Stimulated activated CD4-positive, alpha-beta T cell treated with anti-CD3 and anti-CD28 coated beads, Interleukin-4, amount 100 ng/mL, for 24 hours (primary cell): ENCODE data around the gene ENGASE.
A peak's percentile ranks its signal among the peaks of the same experiment; 100 is the strongest.

Experiments used
- DNase-seq: peaks from one replicate; pipeline ENCODE4 v3.0.0-alpha.2; 2020

ENGASE gene

DNA sequence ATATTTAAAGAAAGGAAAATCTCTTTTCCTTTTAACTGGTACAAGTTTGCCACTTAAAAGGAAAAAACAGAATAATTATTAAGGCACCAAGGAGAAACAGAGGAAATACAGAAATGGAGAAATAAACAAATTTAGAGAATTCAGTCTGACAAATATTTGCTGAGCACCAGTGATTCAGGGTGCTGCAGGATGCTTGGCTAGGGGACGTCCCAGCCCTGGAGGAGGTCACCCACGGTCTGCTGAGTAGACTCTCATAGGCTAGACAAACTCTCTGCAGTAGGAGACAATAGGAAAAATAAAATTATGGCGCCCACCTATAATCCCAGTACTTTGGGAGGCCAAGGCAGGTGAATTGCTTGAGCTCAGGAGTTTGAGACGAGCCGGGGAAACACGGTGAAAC is 34.7 kb upstream of the ENGASE start:
- DNase-seq, result no peak

DNA sequence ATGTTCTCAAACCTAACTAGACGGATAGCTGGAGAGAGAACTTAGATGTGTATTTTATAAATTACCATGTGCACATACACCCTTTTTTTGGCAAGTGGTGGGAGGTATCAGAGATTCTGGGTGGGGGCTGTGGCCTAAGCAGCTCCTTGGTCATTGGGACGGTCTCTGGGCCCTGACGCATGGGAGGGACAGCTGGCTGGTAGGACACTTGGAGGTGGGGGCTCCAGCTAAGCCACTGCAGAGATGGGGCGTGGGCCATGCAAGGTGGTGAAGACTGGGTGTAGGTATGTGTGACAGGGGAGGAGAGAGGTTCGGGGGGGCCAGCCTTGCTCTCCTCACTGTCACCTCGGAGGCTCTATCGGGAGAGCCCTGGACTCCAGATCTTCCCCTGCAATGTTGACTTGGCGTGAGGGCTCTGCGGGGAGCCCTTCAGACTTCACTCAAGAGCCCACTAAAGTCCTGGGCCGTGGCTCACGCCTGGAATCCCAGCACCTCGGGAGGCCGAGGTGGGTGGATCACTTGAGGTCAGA is 33.5 kb upstream of the ENGASE start:
- DNase-seq, result no peak

DNA sequence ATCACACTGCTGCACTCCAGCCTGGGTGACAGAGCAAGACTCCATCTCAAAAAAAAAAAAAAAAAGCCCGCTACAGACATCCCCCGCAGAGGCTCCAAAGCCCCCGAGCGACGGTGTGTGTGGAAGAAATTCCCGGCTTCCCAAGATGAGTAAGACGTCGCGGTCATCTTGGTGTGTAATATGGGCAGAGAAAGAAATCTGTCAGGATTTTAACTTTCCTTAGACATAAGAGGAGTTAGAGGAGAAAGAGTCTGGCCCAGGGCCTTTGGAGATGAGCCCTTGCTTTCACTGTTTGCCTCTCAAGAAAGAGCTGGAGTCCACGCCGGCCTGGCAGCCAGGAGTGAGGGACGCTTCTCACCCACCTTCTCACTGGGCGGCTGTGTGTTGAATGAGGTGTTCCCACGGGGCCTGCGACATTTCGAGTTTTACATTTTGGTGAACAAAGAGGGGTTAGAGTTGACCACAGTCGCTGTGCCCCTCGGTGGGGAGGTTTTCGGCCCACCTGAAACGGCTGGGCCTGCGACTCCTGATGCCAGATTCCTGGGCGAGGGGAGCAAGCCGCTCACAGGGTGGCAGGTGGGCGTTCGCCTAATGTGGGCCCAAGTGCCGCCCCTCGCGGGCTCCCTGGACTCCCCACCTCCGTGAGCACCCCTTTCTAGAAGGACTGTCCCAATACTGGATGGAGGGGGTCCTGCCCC is 32.8 kb upstream of the ENGASE start:
- DNase-seq, result no peak

- DNase-seq, result peak; percentile 71
Observed at GRCh38 chr17:79042421-79043190, 32.0 kb upstream of the ENGASE start.

DNA sequence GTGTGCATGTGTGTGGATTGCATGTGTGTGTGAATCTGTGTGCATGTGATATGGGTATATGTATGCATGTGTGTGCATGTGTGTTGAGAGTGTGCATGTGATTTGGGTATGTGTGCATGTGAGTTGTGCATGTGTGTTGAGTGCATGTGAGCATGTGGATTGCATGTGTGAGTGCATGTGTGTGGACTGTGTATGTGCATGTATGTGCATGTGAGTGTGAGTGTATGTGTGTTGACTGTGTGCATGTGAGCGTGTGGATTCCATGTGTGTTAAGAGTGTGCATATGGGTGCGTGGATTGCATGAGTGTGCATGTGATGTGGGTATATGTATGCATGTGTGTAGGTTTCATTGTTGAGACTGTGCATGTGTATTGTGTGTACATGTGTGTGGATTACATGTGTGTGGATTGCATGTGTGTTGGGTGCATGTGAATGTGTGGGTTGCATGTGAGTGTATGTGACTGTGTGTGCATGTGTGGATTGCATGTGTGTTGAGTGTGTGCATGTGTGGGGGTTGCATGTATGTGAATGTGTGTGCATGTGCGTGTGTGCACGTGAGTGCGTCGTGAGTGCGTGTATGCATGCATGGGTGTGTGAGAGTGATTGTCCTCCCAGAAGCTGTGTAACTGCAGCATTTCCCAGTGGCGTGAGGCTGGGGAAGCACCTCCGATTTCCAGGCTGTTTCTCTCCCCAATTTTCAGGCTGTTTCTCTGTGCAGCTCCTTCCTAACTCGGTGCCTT is 31.3 kb upstream of the ENGASE start:
- DNase-seq, result no peak

- DNase-seq, result no peak
Observed at GRCh38 chr17:79043931-79044320, 30.7 kb upstream of the ENGASE start.

GRCh38 chr17:79044462-79044861 is 30.2 kb upstream of the ENGASE start:
- no peak for DNase-seq

DNA sequence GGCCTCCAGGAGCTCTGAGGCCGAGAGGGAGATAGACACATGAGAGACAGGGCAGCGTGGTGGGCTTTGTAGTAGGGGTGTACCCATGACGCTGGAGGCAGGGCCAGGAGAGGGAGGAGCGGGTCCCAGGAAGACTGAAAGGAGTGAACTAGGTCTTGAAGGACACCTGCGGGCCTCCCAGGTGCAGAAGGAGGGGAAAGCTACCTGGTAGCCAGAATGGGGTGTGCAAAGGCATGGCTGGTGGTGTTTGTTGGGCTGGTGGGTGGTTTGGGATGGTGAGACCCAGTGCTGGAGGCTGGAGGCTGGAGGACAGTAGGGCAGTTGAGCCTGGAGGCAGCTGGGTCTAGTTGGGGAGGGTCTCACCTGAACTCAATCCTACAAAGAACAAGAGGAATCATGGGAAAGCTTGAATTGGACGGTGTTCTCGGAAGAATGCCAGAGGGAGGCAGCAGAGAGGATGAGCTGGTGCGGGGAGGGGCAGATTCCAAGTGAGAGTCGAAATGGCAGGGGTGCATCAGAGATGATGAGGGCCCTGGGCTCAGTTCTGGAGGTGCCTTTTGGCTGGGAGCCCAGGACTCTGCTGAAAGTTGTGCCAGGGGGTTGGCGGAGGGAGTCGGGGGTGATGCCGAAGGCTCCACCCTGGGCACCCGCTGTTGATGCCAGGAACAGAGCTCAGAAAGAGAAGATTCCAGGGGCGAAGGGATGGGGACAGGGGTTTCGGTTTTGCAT is 29.5 kb upstream of the ENGASE start:
- no peak for DNase-seq

GRCh38 chr17:79045842-79046196 is 28.8 kb upstream of the ENGASE start:
- peak; percentile 66 for DNase-seq

DNA sequence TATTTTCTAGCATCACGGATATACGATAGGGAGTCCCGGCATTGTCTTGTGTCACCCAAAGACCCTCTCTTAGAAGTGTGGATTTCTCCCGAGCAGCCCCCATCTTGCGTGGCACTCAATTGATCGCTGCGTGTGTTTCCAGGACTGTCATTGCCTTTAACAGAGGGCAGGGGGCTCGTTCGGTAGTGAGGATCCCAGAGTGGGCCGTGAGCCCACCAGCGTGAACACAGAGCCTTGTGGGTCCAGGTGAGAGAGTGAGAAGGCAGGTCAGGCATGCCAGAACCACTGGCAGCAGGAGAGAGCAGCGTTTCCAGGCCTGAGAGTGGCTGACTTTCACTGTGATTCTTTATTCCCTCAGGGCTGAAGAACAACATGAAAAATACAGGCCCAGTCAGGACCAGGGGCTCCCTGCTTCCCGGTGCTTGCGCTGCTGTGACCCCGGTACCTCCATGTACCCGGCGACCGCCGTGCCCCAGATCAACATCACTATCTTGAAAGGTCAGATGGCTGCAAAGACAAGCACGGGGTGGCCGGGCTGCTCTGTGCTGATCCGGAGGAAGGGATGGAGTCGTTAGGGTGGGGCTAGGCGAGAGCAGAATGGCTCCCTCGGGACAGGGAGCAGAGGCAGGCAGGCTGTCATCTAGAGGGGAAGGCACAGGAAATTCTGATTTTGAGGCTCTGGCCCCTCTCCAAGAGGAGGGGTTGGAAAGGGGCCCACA is 28.3 kb upstream of the ENGASE start:
- DNase-seq, result no peak

DNA sequence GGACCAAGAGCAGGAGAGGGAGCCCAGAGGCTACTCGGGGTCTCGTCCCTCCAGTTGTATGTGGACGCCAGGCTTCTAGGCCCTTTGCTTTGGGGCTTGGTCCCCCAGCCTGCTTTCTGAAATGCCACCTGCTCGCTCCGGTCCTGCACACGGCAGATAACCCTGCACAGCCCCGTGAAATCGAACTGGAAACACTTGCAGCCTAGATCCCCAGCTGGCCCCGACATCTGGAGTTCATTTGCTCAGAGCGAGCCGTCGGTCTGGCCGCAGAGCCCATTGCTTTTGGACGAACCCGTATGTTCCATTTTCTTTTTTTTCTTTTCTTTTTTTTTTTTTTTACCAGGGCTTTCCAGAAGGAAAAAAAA is 27.7 kb upstream of the ENGASE start:
- DNase-seq, result no peak

- no peak for DNase-seq
Observed at GRCh38 chr17:79047291-79047920, 27.2 kb upstream of the ENGASE start.

DNA sequence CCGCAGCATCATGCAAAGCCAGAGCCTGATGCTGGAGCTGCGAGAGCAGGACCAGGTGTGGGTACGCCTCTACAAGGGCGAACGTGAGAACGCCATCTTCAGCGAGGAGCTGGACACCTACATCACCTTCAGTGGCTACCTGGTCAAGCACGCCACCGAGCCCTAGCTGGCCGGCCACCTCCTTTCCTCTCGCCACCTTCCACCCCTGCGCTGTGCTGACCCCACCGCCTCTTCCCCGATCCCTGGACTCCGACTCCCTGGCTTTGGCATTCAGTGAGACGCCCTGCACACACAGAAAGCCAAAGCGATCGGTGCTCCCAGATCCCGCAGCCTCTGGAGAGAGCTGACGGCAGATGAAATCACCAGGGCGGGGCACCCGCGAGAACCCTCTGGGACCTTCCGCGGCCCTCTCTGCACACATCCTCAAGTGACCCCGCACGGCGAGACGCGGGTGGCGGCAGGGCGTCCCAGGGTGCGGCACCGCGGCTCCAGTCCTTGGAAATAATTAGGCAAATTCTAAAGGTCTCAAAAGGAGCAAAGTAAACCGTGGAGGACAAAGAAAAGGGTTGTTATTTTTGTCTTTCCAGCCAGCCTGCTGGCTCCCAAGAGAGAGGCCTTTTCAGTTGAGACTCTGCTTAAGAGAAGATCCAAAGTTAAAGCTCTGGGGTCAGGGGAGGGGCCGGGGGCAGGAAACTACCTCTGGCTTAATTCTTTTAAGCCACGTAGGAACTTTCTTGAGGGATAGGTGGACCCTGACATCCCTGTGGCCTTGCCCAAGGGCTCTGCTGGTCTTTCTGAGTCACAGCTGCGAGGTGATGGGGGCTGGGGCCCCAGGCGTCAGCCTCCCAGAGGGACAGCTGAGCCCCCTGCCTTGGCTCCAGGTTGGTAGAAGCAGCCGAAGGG is 26.4 kb upstream of the ENGASE start:
- no peak for DNase-seq

DNA sequence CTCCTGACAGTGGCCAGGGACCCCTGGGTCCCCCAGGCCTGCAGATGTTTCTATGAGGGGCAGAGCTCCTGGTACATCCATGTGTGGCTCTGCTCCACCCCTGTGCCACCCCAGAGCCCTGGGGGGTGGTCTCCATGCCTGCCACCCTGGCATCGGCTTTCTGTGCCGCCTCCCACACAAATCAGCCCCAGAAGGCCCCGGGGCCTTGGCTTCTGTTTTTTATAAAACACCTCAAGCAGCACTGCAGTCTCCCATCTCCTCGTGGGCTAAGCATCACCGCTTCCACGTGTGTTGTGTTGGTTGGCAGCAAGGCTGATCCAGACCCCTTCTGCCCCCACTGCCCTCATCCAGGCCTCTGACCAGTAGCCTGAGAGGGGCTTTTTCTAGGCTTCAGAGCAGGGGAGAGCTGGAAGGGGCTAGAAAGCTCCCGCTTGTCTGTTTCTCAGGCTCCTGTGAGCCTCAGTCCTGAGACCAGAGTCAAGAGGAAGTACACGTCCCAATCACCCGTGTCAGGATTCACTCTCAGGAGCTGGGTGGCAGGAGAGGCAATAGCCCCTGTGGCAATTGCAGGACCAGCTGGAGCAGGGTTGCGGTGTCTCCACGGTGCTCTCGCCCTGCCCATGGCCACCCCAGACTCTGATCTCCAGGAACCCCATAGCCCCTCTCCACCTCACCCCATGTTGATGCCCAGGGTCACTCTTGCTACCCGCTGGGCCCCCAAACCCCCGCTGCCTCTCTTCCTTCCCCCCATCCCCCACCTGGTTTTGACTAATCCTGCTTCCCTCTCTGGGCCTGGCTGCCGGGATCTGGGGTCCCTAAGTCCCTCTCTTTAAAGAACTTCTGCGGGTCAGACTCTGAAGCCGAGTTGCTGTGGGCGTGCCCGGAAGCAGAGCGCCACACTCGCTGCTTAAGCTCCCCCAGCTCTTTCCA is 25.5 kb upstream of the ENGASE start:
- DNase-seq, result no peak

- no peak for DNase-seq
Observed at GRCh38 chr17:79049821-79050220, 24.8 kb upstream of the ENGASE start.

DNA sequence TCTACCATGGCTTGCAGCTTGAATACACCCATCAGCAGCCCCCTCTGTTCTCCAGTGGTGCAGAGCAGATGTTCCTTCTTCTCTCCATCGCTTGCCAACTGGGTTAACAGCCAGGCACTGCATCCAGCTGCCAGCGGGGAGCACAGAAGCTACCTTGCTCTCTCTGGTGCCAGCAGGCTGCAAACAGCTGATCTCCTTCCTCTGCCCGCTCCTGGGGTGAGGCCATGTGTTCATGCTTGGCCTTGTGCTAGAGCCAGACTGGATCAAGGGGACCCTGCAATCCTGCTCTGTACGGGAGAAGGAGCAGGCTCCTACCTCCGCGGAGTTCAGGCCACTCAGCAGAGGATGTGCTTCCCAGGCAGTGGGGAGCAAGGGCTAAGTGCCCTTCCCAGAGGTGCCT is 24.1 kb upstream of the ENGASE start:
- no peak for DNase-seq

GRCh38 chr17:79051306-79051705 is 23.3 kb upstream of the ENGASE start:
- no peak for DNase-seq

DNA sequence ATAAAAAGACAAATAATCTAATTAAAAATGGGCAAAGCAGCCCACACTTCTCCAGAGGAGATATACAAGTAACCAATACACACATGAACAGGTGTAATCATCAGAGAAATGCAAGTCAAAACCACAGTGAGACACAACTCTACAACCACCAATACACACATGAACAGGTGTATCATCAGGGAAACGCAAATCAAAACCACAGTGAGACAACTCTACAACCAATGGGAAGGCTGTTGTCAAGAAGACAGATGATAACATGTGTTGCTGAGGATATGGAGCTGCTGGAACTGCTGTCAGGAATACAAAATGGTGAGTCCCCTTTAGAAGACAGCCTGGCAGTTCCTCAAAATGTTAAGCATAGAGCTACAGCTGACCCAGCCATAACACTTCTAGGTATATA is 22.5 kb upstream of the ENGASE start:
- DNase-seq, result no peak

DNA sequence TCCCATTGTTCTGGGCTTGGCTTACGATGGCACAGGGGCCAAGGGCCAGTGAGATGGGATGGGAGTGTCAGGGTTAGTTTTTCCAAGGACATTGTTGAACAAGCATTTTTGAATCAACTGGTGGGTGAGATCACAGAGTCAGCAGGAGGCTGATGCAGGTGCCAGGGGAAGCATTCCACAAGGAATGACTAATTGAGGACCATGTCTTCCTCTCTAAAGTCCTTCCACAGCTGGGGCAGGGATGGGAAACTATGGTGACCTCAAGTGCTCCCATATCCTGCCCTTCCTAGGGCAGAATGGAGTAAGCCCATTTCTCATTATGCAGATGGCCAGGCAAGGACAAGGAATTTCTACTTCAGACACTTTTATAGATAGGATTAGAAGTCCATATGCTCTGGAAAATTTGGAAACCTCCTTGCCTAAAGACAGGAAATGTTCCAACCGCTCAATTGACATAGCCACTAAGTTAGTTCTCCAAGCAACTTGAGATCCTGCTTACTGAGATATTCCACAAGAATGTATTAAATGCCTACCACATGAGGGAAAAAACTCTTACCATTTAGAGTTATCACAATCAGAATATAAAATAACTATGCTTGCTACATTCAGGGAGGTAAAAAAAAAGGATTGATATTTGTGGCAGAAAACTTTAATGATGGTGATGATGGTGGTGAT is 21.2 kb upstream of the ENGASE start:
- DNase-seq, result no peak
